HG03342 (cell line): ENCODE data around the gene FUZ.
A peak's percentile ranks its signal among the peaks of the same experiment; 100 is the strongest.

ENCODE experiments used
- ATAC-seq: cut with Tn5 transposase; IDR thresholded peaks from one replicate; pipeline ENCODE4 v1.9.1; 2021; ENCODE audit warnings: mild to moderate bottlenecking, moderate library complexity; ENCODE audit not compliant: unreplicated experiment

The FUZ gene

GRCh38 chr19:49812997-49813861 lies at the start of gene FUZ:
Gene FUZ (minus strand): TSS chr19:49813292. CDS start chr19:49813106, 186 bp downstream.
- ATAC-seq = peak; percentile 45

GRCh38 chr19:49862391-49863253 lies 49.5 kb upstream of the FUZ start:
- ATAC-seq = no peak

- ATAC-seq = no peak
Observed at GRCh38 chr19:49861541-49862378, 48.7 kb upstream of the FUZ start.

- ATAC-seq = no peak
Observed at GRCh38 chr19:49861107-49861506, 48.0 kb upstream of the FUZ start.

- no peak for ATAC-seq
Observed at GRCh38 chr19:49860336-49861102, 47.4 kb upstream of the FUZ start.

GRCh38 chr19:49859682-49860335 lies 46.7 kb upstream of the FUZ start:
- no peak for ATAC-seq

- no peak for ATAC-seq
Observed at GRCh38 chr19:49858088-49858985, 45.2 kb upstream of the FUZ start.

GRCh38 chr19:49857838-49858087 lies 44.7 kb upstream of the FUZ start:
- ATAC-seq = no peak

GRCh38 chr19:49857061-49857837 lies 44.2 kb upstream of the FUZ start:
- no peak for ATAC-seq

GRCh38 chr19:49856574-49857021 lies 43.5 kb upstream of the FUZ start:
- ATAC-seq = no peak

GRCh38 chr19:49855676-49856573 lies 42.8 kb upstream of the FUZ start:
- ATAC-seq = no peak

GRCh38 chr19:49855277-49855675 lies 42.2 kb upstream of the FUZ start:
- no peak for ATAC-seq

GRCh38 chr19:49854378-49855263 lies 41.5 kb upstream of the FUZ start:
- ATAC-seq = no peak

- no peak for ATAC-seq
Observed at GRCh38 chr19:49853852-49854377, 40.8 kb upstream of the FUZ start.

- no peak for ATAC-seq
Observed at GRCh38 chr19:49852631-49853126, 39.6 kb upstream of the FUZ start.
